Measurements from ENCODE around the gene KAT2A. TPM values are rescaled to one million over a fixed set of nuclear protein-coding genes. Genes with fewer than 3 reads are reported as not detected.

The KAT2A gene
- total RNA-seq, 1 experiment from 2014 or later: 41.2 TPM

- Histone ChIP-seq H3K79me2 (ENCODE audit: insufficient read depth, low read length) (peaks cover 69% of the 10 kb centered on the region), H2AFZ (ENCODE audit: low read depth, low read length, poor library complexity, severe bottlenecking) (no peak overlapping the region), H3K4me2 (ENCODE audit: low read length) (no peak overlapping the region), H4K20me1 (ENCODE audit: insufficient read depth) (no peaks in the 10 kb centered on the region), H3K9ac (ENCODE audit: low read length) (no peak overlapping the region), H3K4me1 (ENCODE audit: control insufficient read depth in 1 of 2, insufficient read depth in 2 of 2, low read length in 2 of 2) (peaks cover 0 to 11% of the 10 kb centered on the region in 2 experiments; a peak in 2 of 4 replicates), H3K27ac (ENCODE audit: low read depth, low read length) (no peak overlapping the region), H3K9me2 (ENCODE audit: insufficient read depth) (no peaks in the 10 kb centered on the region), H3K9me3 (ENCODE audit: control insufficient read depth in 1 of 2, insufficient read depth in 1 of 2, low read depth in 1 of 2, low read length in 2 of 2) (no peaks in the 10 kb centered on the region), H3K36me3 (ENCODE audit: control insufficient read depth in 1 of 2, insufficient read depth in 2 of 2, low read length in 2 of 2) (peaks cover 21 to 35% of the 10 kb centered on the region in 2 experiments; a peak in 3 of 4 replicates), H3K27me3 (ENCODE audit: insufficient read depth, low read length) (no peaks in the 10 kb centered on the region), H3K4me3 (replicated peaks in 1 of 2; ENCODE audit: low read depth in 1 of 2, low read length in 2 of 2) (no peak overlapping the region)
- no TSS peak for BruUV-seq (replicated peaks)
- POLR2A ChIA-PET: no interaction called here
- intact Hi-C loops (cut with micrococcal nuclease): no loop called here
- DNase-seq (ENCODE audit: low read depth, low spot score): no peak
- CTCF ChIA-PET: no interaction called here
- no peak for TF ChIP-seq POLR2AphosphoS5 (IDR thresholded peaks at IDR 0.05; ENCODE audit: low read depth, low read length)
- ATAC-seq: no peak
- RAD21 ChIA-PET (ENCODE audit: low non-redundant PET in 1 of 2, low total read pairs in 2 of 2, uncharacterized antibody in 2 of 2, unreplicated experiment in 2 of 2): no interaction called here
Measured at GRCh38 chr17:42131981-42132432, 10.8 kb upstream of the KAT2A start.

- Histone ChIP-seq H3K4me1 (ENCODE audit: control insufficient read depth in 1 of 2, insufficient read depth in 2 of 2, low read length in 2 of 2) (peaks cover 0 to 9% of the 10 kb centered on the region in 2 experiments; a peak in 2 of 4 replicates), H4K20me1 (ENCODE audit: insufficient read depth) (no peaks in the 10 kb centered on the region), H2AFZ (ENCODE audit: low read depth, low read length, poor library complexity, severe bottlenecking) (no peak overlapping the region), H3K4me3 (replicated peaks in 1 of 2; ENCODE audit: low read depth in 1 of 2, low read length in 2 of 2) (no peak overlapping the region), H3K36me3 (ENCODE audit: control insufficient read depth in 1 of 2, insufficient read depth in 2 of 2, low read length in 2 of 2) (peaks cover 24 to 38% of the 10 kb centered on the region in 2 experiments; a peak in 3 of 4 replicates), H3K27me3 (ENCODE audit: insufficient read depth, low read length) (no peaks in the 10 kb centered on the region), H3K4me2 (ENCODE audit: low read length) (no peak overlapping the region), H3K79me2 (ENCODE audit: insufficient read depth, low read length) (peaks cover 62% of the 10 kb centered on the region), H3K9me2 (ENCODE audit: insufficient read depth) (no peaks in the 10 kb centered on the region), H3K27ac (ENCODE audit: low read depth, low read length) (no peak overlapping the region), H3K9me3 (ENCODE audit: control insufficient read depth in 1 of 2, insufficient read depth in 1 of 2, low read depth in 1 of 2, low read length in 2 of 2) (no peaks in the 10 kb centered on the region), H3K9ac (ENCODE audit: low read length) (no peak overlapping the region)
- POLR2A ChIA-PET: no interaction called here
- TF ChIP-seq ELF1 (IDR thresholded peaks at IDR 0.05; ENCODE audit: borderline replicate concordance, low read depth) (no peak), RAD21 (IDR thresholded peaks at IDR 0.05; ENCODE audit: low read depth) (no peak), TCF7L2 (IDR thresholded peaks at IDR 0.05; ENCODE audit: borderline replicate concordance, extremely low read depth, insufficient read depth, insufficient read length) (no peak), ZBTB33 (IDR thresholded peaks at IDR 0.05; ENCODE audit: extremely low read depth, insufficient replicate concordance, low read length) (no peak), CBX3 (IDR thresholded peaks at IDR 0.05; ENCODE audit: low read depth) (no peak), ZNF274 (IDR thresholded peaks at IDR 0.05; ENCODE audit: low read depth, low read length) (no peak), EGR1 (IDR thresholded peaks at IDR 0.05; ENCODE audit: low read depth) (no peak), SIN3A (IDR thresholded peaks at IDR 0.05; ENCODE audit: low read depth) (no peak), SP1 (IDR thresholded peaks at IDR 0.05; ENCODE audit: low read depth) (no peak)
- TF ChIP-seq, protein P1, sequence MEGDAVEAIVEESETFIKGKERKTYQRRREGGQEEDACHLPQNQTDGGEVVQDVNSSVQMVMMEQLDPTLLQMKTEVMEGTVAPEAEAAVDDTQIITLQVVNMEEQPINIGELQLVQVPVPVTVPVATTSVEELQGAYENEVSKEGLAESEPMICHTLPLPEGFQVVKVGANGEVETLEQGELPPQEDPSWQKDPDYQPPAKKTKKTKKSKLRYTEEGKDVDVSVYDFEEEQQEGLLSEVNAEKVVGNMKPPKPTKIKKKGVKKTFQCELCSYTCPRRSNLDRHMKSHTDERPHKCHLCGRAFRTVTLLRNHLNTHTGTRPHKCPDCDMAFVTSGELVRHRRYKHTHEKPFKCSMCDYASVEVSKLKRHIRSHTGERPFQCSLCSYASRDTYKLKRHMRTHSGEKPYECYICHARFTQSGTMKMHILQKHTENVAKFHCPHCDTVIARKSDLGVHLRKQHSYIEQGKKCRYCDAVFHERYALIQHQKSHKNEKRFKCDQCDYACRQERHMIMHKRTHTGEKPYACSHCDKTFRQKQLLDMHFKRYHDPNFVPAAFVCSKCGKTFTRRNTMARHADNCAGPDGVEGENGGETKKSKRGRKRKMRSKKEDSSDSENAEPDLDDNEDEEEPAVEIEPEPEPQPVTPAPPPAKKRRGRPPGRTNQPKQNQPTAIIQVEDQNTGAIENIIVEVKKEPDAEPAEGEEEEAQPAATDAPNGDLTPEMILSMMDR (IDR thresholded peaks at IDR 0.05 in 2 of 3, conservative IDR thresholded peaks at IDR 0.05 in 1 of 3; ENCODE audit: borderline replicate concordance in 1 of 3, insufficient read depth in 1 of 3, low read depth in 2 of 3, low read length in 2 of 3): no peak
- TF ChIP-seq, protein P2, sequence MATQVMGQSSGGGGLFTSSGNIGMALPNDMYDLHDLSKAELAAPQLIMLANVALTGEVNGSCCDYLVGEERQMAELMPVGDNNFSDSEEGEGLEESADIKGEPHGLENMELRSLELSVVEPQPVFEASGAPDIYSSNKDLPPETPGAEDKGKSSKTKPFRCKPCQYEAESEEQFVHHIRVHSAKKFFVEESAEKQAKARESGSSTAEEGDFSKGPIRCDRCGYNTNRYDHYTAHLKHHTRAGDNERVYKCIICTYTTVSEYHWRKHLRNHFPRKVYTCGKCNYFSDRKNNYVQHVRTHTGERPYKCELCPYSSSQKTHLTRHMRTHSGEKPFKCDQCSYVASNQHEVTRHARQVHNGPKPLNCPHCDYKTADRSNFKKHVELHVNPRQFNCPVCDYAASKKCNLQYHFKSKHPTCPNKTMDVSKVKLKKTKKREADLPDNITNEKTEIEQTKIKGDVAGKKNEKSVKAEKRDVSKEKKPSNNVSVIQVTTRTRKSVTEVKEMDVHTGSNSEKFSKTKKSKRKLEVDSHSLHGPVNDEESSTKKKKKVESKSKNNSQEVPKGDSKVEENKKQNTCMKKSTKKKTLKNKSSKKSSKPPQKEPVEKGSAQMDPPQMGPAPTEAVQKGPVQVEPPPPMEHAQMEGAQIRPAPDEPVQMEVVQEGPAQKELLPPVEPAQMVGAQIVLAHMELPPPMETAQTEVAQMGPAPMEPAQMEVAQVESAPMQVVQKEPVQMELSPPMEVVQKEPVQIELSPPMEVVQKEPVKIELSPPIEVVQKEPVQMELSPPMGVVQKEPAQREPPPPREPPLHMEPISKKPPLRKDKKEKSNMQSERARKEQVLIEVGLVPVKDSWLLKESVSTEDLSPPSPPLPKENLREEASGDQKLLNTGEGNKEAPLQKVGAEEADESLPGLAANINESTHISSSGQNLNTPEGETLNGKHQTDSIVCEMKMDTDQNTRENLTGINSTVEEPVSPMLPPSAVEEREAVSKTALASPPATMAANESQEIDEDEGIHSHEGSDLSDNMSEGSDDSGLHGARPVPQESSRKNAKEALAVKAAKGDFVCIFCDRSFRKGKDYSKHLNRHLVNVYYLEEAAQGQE (IDR thresholded peaks at IDR 0.05; ENCODE audit: low read depth): no peak
- CTCF ChIA-PET: no interaction called here
- BruUV-seq (replicated peaks): no TSS peak
- ATAC-seq (no peak), DNase-seq (ENCODE audit: low read depth, low spot score) (no peak)
- intact Hi-C loops (cut with micrococcal nuclease): no loop called here
- RAD21 ChIA-PET (ENCODE audit: low non-redundant PET in 1 of 2, low total read pairs in 2 of 2, uncharacterized antibody in 2 of 2, unreplicated experiment in 2 of 2): no interaction called here
Measured at GRCh38 chr17:42131232-42131631, 10.1 kb upstream of the KAT2A start.
